Measurements from ENCODE around the gene GJB6. TPM values are rescaled to one million over a fixed set of nuclear protein-coding genes. Genes with fewer than 3 reads are reported as not detected.
A peak's percentile ranks its signal among the peaks of the same experiment; 100 is the strongest.

Gene GJB6
- polyA plus RNA-seq, 1 of the 3 experiments (the other 2 are of a cell fraction), result not detected

GRCh38 chr13:20232556-20233277, 598 bp upstream of the GJB6 start:
- Histone ChIP-seq H3K4me3 (ENCODE audit: low read depth in 2 of 2, low read length in 1 of 2) (no peak overlapping the region), H3F3A (replicated peaks; ENCODE audit: insufficient read depth) (no peaks in the 10 kb centered on the region), H2AFZ (ENCODE audit: low read depth) (no peak overlapping the region), H3K9me2 (no peaks in the 10 kb centered on the region), H3K4me1 (ENCODE audit: control insufficient read depth in 1 of 2, insufficient read depth in 2 of 2, low read depth in 1 of 2, low read length in 1 of 2) (no peaks in the 10 kb centered on the region), H3K36me3 (replicated peaks in 1 of 2; ENCODE audit: control insufficient read depth in 1 of 2, insufficient read depth in 2 of 2, low read length in 1 of 2) (no peaks in the 10 kb centered on the region), H3K9ac (no peak overlapping the region), H4K20me1 (ENCODE audit: insufficient read depth) (no peaks in the 10 kb centered on the region), H3K79me2 (ENCODE audit: insufficient read depth) (no peaks in the 10 kb centered on the region), H3K27ac (ENCODE audit: low read depth in 2 of 2, low read length in 1 of 2) (no peak overlapping the region), H3K27me3 (ENCODE audit: insufficient read depth) (peaks cover 66% of the 10 kb centered on the region), H3K9me3 (no peaks in the 10 kb centered on the region), H3K4me2 (no peak overlapping the region)
- ChIA-PET CTCF (interaction anchor here (1.2 kb wide), 1 partner anchor 36 kb away, joined by 3 read pairs; no protein-coding TSS in a partner anchor), POLR2A (no interaction called here)
- no peak for TF ChIP-seq RFX5 (IDR thresholded peaks at IDR 0.05; ENCODE audit: low read length)
- no peak for TF ChIP-seq RCOR1 (IDR thresholded peaks at IDR 0.05; ENCODE audit: low read length)
- TF ChIP-seq CTCF (IDR thresholded peaks at IDR 0.05), result no peak
- WGBS (ENCODE audit: low lambda C conversion rate), result 41% methylated on average over 12 of the region's 25 CpGs
- DNase-seq, result no peak

- no peaks in the 10 kb centered on the region for H3K79me2 ChIP-seq (ENCODE audit: insufficient read depth)
- H4K20me1 ChIP-seq (ENCODE audit: insufficient read depth), result no peaks in the 10 kb centered on the region
- H3F3A ChIP-seq (replicated peaks; ENCODE audit: insufficient read depth), result no peaks in the 10 kb centered on the region
- H3K9me2 ChIP-seq, result no peaks in the 10 kb centered on the region
- H3K4me2 ChIP-seq, result peak overlapping the region; percentile 55
- H2AFZ ChIP-seq (ENCODE audit: low read depth), result no peak overlapping the region
- no peak overlapping the region for H3K4me3 ChIP-seq (ENCODE audit: low read depth in 2 of 2, low read length in 1 of 2)
- POLR2A ChIA-PET, result no interaction called here
- no peak for DNase-seq
- no peak overlapping the region for H3K27ac ChIP-seq (ENCODE audit: low read depth in 2 of 2, low read length in 1 of 2)
- CTCF ChIA-PET, result interaction anchor here (1.2 kb wide), 1 partner anchor 34 kb away, joined by 8 read pairs; no protein-coding TSS in a partner anchor
- H3K4me1 ChIP-seq (ENCODE audit: control insufficient read depth in 1 of 2, insufficient read depth in 2 of 2, low read depth in 1 of 2, low read length in 1 of 2), result no peaks in the 10 kb centered on the region
- no peak overlapping the region for H3K9ac ChIP-seq
- no peaks in the 10 kb centered on the region for H3K9me3 ChIP-seq
- 11% methylated on average over 28 of the region's 30 CpGs for WGBS (ENCODE audit: low lambda C conversion rate)
- no peaks in the 10 kb centered on the region for H3K36me3 ChIP-seq (replicated peaks in 1 of 2; ENCODE audit: control insufficient read depth in 1 of 2, insufficient read depth in 2 of 2, low read length in 1 of 2)
- peaks cover 78% of the 10 kb centered on the region for H3K27me3 ChIP-seq (ENCODE audit: insufficient read depth)
- TF ChIP-seq NRF1 (IDR thresholded peaks at IDR 0.05; ENCODE audit: low read depth, low read length) (no peak), RCOR1 (IDR thresholded peaks at IDR 0.05; ENCODE audit: low read length) (no peak), EZH2phosphoT487 (IDR thresholded peaks at IDR 0.05; ENCODE audit: borderline replicate concordance, low read depth) (no peak), CHD2 (IDR thresholded peaks at IDR 0.05; ENCODE audit: low read length, partially characterized antibody) (no peak), REST (IDR thresholded peaks at IDR 0.05; ENCODE audit: low read depth, low read length) (no peak), YY1 (IDR thresholded peaks at IDR 0.05; ENCODE audit: low read depth) (no peak), FOXJ3 (CRISPR knock-in tag; IDR thresholded peaks at IDR 0.05) (no peak), MEF2A (IDR thresholded peaks at IDR 0.05; ENCODE audit: borderline replicate concordance, low read depth) (no peak), MAX (IDR thresholded peaks at IDR 0.05; ENCODE audit: low read depth) (no peak), RXRA (IDR thresholded peaks at IDR 0.05; ENCODE audit: borderline replicate concordance, low read depth) (no peak), SMC3 (IDR thresholded peaks at IDR 0.05; ENCODE audit: low read depth, low read length) (no peak), USF2 (IDR thresholded peaks at IDR 0.05; ENCODE audit: borderline replicate concordance, low read depth, low read length) (no peak), JUND (IDR thresholded peaks at IDR 0.05) (no peak), MXI1 (IDR thresholded peaks at IDR 0.05; ENCODE audit: low read depth, low read length) (no peak), TAF1 (IDR thresholded peaks at IDR 0.05; ENCODE audit: borderline replicate concordance, low read depth, low read length) (no peak)
Measured at GRCh38 chr13:20230913-20231838, 943 bp downstream of the GJB6 start.
